Cardiac muscle cell (in vitro differentiated cells and primary cell): ENCODE results near the gene ZAR1. TPM values are rescaled to one million over a fixed set of nuclear protein-coding genes. Genes with fewer than 3 reads are reported as not detected.

Experiments
- DNase-seq, 2 donors: peaks; one replicate each; pipeline versions ENCODE4 v3.0.0 to v3.0.0-alpha.2; 2010 to 2017; ENCODE audit warnings: low read depth in 1 of 2, low spot score in 1 of 2
- H3K27ac ChIP-seq: fragments of 200-600 bp; sonication (generic); 2 replicates; pipeline ENCODE4 v1.5.1; 2016
- H3K27me3 ChIP-seq: fragments of 200-600 bp; sonication (generic); 2 replicates; pipeline ENCODE4 v1.6.0; 2016; ENCODE audit warnings: control low read depth
- H3K36me3 ChIP-seq: fragments of 200-600 bp; sonication (generic); 2 replicates; pipeline ENCODE4 v1.5.1; 2016; ENCODE audit warnings: control low read depth
- H3K4me1 ChIP-seq: fragments of 200-600 bp; sonication (generic); 2 replicates; pipeline ENCODE4 v1.8.1; 2017; ENCODE audit warnings: low read depth, mild to moderate bottlenecking, mixed run types
- H3K4me3 ChIP-seq: fragments of 200-600 bp; sonication (generic); 2 replicates; pipeline ENCODE4 v1.5.1; 2016; ENCODE audit warnings: mild to moderate bottlenecking
- H3K9me3 ChIP-seq: fragments of 200-600 bp; sonication (generic); 2 replicates; pipeline ENCODE4 v1.5.1; 2017; ENCODE audit warnings: low read depth, mild to moderate bottlenecking, control low read depth
- CTCF ChIP-seq: IDR thresholded peaks from 2 replicates; pipeline ENCODE4 v1.5.1; 2012; ENCODE audit warnings: low read depth, mild to moderate bottlenecking, low read length
- polyA plus RNA-seq: library from polyadenylated mRNA; unstranded; fragments of >200 nt; fragmentation: Nextera tagmentation; extraction: Ambion mirVana; gene quantifications from 2 replicates; pipeline ENCODE4 v1.2.1, GENCODE V29; 2016
- total RNA-seq: library from RNA; depleted of rRNA; stranded (reverse); fragments of >200 nt; gene quantifications from 2 replicates; pipeline ENCODE4 v1.2.3, GENCODE V29; 2016

ZAR1 gene
- total and polyA plus RNA-seq, 2 experiments from 2014 or later, result not detected

- Histone ChIP-seq H3K4me1 (no peaks in the 10 kb centered on the region), H3K4me3 (no peak overlapping the region), H3K27me3 (no peaks in the 10 kb centered on the region), H3K36me3 (peaks cover 69% of the 10 kb centered on the region), H3K9me3 (no peaks in the 10 kb centered on the region), H3K27ac (no peak overlapping the region)
- DNase-seq, result no peak
- no peak for TF ChIP-seq CTCF
These were observed 53.7 kb downstream of the ZAR1 start for GRCh38 chr4:48543796-48544195.

Other genes starting within 250 kb of the ZAR1 start
- gene TEC, start 220.4 kb upstream of the ZAR1 start, total RNA-seq, result 3.2 and 4.1 TPM in 2 replicates
- 4.0 and 4.7 TPM in 2 replicates for gene TEC, start 220.4 kb upstream of the ZAR1 start, polyA plus RNA-seq
- 22.4 and 92.5 TPM in 2 replicates for gene SLAIN2, start 148.7 kb upstream of the ZAR1 start, total RNA-seq
- 23.8 and 28.4 TPM in 2 replicates for gene SLAIN2, start 148.7 kb upstream of the ZAR1 start, polyA plus RNA-seq
- 0.18 and 0.39 TPM in 2 replicates for gene SLC10A4, start 6.9 kb upstream of the ZAR1 start, total RNA-seq
- not detected in 2 replicates for gene SLC10A4, start 6.9 kb upstream of the ZAR1 start, polyA plus RNA-seq